ENCODE measurements around the gene MRTFA.

MRTFA gene

DNA sequence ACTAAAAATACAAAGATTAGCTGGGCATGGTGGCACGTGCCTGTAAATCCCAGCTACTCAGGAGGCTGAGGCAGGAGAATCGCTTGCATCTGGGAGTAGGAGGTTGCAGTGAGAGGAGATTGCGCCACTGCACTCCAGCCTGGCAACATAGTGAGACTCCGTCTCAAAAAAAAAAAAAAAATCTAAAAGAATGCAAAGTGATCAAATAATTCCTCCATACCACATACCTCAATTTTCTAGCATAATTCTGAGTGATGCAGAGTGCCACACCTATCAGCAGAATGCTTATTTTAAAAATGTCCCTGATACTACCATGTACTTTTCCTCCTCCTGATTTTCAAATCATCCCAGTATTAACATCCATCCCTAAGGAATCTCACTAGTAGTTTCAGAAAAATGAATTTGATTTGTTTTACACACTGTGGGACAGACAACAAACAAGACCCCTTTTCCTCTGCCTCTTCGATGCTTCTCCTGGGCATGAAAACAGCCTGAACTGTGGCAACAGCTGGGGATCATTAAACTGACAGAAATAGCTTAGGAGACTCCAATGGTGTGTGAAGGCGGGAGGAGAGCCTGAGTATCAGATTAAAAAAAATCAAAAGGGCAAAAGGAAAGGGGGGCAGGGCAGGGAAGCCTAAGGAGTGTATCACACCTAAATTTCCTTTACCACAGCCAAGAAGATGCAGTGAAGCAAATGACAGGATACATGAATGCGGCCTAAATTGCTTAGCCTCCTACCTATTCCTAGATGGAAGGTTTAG is 151.4 kb downstream of the MRTFA start:
- no peak for DNase-seq

DNA sequence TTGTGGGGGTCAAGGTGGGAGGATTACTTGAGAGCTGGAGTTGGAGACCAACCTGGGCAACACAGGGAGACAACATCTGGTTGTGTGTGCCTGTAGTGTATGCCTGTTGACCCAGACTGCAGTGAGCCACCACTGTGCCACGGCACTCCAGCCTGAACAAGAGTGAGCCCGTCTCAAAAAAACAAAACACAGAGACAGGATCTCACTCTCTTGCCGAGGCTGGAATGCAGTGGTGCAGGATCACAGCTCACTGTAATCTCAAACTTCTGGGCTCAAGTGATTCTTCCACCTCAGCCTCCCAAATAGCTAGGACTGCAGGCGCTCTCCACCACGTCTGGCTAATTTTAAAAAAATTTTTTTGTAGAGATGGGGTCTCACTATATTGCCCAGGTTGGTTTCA is 153.6 kb downstream of the MRTFA start:
- DNase-seq: no peak

- DNase-seq: no peak
Measured at GRCh38 chr22:40482391-40482790, 154.1 kb downstream of the MRTFA start.

DNA sequence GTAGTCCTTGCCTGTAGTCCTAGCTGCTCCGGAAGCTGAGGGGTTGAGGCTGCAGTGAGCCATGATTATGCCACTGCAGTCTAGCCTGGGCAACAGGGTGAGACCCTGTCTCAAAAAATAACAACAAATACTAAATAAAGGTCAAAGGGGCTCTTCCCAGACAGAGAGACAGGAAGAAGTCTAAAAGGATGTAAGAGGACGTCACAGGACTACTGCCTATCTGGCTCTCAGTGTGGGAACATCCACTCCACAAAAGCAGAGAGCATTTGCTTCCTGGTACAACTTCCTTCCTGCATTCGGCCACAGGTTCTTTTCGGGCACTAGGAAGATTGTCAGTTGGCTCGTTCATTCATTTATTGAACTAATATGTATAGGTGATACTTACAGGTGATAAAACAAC is 155.5 kb downstream of the MRTFA start:
- DNase-seq: no peak

- DNase-seq: no peak
Measured at GRCh38 chr22:40479887-40480538, 156.5 kb downstream of the MRTFA start.

GRCh38 chr22:40479126-40479800 is 157.3 kb downstream of the MRTFA start:
- DNase-seq: no peak

DNA sequence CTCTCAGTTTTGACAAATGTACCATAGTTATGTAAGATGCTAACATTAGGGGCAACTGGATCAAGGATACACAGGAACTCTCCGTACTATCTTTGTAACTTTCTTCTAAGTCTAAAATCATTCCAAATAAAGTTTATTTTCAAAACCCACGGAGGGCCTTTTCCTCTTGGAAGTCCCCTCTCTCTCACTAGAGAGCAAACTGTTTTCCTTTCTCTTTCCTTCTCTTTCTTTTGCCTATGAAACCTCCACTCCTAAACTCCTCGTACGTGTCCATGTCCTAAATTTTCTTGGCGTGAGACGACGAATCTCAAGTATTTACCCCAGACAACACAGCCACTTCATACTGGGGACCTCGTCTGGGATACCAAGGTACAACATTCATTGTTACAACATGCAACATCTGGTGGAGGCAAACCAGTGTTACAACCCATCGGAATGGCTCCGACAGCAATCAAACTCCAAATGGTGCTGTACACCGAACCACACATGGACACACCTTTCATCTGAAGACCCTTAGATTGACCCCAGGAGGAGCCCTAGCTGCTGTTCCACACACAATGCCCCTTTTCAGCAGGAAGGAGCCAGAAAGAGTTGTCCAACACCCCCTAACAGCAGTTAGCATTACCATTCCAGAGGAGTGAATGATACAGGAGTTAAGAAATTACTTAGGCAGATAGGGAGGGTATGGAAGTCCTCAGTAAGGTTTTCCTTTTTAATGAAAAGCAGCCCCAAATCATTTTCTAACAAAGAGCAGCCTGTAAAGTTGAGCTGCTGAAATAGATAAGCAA is 158.0 kb downstream of the MRTFA start:
- DNase-seq: no peak

DNA sequence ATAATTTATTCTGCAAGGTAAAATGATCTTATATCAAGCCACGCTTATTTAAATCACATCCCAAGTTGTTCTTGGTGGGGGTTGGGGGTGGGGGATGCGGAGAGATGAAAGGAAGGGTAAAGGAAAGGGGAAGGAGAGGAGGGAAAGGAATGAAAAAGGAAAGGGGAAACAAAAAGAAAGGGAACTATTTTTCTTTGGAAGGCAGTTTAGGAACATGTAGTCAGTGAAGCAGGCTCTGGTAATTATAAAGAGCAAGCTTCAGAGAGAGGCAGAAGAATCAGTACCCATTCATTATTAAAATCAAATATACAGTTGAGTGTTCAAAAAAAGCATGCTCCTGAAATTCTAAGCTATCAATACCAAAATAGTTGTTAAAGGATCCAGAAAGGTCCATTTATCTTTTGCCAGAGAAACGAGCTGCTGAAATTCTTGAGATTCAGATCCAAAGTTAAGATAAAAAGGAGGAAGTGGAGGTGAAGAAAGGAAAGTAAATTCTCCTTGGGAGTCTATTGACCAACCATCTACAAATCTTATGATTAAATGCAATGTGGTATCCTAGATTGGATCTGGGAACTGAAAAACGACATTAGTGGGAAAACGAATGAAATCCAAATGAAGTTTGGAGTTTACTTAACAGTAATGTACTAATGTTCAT is 158.7 kb downstream of the MRTFA start:
- no peak for DNase-seq

- DNase-seq: no peak
Measured at GRCh38 chr22:40476341-40476740, 160.2 kb downstream of the MRTFA start.

GRCh38 chr22:40473703-40474102 is 162.8 kb downstream of the MRTFA start:
- no peak for DNase-seq

DNA sequence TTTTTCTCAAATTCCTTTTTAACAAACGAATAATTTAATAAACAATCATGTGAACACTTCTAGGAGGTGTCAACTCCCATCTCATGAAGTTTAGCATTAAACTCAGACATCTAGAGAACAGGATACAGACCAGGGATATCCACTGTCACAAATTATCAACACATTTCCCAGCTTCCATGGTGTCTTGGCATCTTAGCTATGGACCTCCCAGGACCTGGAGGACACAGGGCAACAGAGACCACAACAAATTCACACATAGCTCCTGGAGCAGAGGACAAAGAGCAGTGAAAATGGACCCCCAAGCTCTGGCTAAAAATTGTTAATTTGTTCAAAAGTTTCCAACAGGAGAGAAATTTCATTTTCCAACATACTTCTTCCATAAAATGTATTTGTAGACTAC is 163.9 kb downstream of the MRTFA start:
- no peak for DNase-seq

GRCh38 chr22:40472051-40472450 is 164.5 kb downstream of the MRTFA start:
- no peak for DNase-seq

DNA sequence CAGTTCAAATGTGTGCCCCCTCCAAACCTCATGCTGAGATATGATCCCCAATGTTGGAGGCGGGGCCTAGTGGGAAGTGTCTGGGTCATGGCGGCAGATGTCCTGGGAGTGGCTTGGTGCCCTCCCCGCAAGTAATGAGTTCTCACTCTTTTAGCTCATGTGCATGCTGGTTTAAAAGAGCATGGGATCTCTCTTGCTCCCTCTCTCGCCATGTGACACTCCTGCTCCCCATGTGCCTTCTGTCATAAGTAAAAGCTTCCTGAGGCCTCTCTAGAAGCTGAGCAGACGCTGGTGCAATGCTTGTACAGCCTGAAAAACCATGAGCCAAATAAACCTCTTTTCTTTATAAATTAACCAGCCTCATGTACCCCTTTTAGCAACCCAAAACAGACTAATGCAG is 167.3 kb downstream of the MRTFA start:
- no peak for DNase-seq

- DNase-seq: no peak
Measured at GRCh38 chr22:40468616-40469015, 167.9 kb downstream of the MRTFA start.

DNA sequence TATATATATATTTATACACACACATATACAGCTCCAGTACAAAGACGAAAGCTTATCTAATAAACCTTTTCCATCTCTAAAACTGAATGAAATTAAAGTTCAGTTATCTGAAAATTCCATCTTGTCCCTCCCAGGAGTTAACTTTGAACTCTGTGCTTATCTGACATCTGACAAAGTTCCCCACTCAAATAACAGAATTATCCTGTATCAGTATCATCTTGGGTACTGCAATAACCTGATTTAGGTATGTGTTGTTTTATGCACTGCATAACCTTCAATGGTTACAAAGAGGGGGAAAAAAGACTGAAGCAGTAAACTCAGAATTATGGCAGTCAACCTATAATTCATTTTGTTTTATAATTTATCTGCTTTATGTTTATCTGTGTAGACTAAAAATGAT is 169.5 kb downstream of the MRTFA start:
- DNase-seq: no peak

DNA sequence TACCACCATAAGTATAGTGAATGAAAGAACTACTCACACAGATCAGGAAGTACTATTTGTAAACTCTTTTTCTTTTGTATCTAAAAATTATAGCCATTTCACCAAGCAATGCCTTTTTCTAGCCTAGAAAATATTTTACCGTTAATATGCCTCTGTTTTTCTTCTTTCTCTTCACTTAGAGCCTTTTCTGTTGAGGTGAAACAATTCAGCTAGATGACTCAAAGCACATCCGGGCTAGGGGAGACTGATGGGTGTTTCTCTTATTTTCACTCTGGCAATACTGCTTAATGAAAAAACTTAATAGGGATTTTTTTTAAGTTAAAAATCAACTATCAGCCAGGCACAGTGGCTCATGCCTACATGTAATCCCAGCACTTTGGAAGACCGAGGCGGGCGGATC is 172.8 kb downstream of the MRTFA start:
- DNase-seq: peak; percentile 52

DNA sequence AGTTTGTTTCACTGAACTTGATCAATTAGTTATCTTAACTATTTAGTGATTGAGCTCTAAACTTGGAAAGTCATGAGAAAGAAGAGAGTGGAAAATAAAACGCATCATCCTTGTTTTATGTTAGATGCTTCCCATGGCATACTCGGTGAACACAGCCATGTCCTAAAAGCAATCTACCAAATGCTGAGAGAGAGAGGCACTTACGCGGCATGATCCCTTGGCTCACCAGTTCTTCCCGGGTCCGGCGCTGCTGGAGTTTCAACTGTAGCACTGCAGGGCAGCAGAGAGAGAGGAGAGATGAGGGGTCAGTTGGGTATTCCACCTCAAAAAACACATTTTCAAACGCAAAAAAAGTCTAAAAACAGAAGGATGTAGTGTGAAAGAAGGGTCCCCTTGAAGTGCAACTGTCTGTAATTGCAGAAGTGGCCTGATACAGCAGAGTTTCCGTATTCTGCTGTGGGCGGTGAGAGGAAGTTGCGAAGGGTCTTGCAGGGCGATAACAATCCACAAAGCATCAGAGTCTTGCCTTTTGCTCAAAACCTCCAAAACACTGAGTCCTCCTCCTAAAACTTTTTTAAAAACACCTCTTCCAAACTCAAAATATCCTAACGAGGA is 173.4 kb downstream of the MRTFA start:
- DNase-seq: peak; percentile 76

GRCh38 chr22:40462195-40462984 is 174.1 kb downstream of the MRTFA start:
- peak; percentile 25 for DNase-seq

DNA sequence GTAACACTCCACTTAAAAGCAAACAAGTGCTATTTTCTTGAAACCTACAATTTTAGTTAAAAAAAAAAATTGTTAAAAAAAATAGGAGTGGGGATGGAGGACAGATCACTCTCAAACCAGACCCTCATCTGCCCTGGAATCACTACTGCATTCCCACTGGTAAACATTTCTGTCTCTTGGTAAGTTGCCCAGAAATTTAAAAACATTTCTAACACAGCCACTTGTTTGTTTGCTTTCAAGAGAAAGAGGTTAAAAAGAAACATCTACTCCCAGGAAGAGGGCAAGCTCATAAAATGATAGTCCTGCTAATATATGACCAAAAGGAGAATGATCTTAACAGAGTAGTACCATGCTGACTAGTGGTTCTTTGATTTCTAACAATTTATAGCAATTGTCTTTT is 182.8 kb downstream of the MRTFA start:
- no peak for DNase-seq

GRCh38 chr22:40452730-40453487 is 183.6 kb downstream of the MRTFA start:
- no peak for DNase-seq

DNA sequence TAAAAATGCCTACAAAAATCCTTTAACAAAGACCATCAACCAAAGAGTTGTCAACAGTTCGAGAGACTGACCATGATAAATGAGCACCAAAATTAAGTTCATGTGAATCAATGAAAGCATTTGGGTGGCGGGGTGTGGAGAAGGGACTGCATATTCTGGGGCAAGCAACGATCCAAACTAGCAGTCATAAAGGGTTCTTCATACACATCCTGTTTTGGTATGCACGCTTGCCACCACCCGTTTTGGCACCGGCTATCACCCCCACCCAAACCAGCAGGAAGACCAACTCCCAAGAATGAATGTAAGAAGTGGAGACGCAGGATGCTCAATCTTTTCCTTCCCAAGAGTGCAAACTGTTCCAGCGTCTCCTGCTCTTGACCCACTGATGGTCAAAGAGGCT is 185.3 kb downstream of the MRTFA start:
- DNase-seq: no peak
